SH-SY5Y (cell line): ENCODE data around the gene ELP5.

Experiments used
- GATA2 ChIP-seq: IDR thresholded peaks from 2 replicates; pipeline ENCODE4 v1.6.1; 2011; ENCODE audit warnings: mild to moderate bottlenecking, low read depth, low read length
- GATA3 ChIP-seq: IDR thresholded peaks from 2 replicates; pipeline ENCODE4 v1.6.1; 2011; ENCODE audit warnings: low read depth, mild to moderate bottlenecking, low read length, moderate library complexity

DNA sequence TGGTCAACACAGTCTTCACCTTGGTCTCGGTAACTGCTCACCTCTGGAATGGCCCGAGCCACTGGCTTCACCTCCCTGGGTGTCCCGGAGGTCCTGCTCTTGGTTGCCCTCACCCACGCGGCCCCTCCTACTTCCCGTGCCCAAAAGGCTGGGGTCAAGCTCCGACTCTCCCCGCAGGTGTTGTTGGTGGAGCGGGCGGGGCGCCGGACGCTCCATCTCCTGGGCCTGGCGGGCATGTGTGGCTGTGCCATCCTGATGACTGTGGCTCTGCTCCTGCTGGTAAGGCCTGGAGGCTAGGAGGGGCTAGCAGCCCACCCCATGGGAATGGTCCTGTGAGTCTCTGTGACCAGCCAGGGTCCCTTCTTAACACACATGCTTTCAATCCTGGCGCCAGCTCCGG is 32.9 kb downstream of the ELP5 start:
- no peak for TF ChIP-seq GATA2
- no peak for TF ChIP-seq GATA3
